Measurements from ENCODE around the gene NR2F6.

Gene NR2F6

GRCh38 chr19:17197666-17198065 lies 48.1 kb downstream of the NR2F6 start:
- TF ChIP-seq CTCF (IDR thresholded peaks at IDR 0.05): no peak

GRCh38 chr19:17196610-17197009 lies 49.1 kb downstream of the NR2F6 start:
- no peak for TF ChIP-seq CTCF (IDR thresholded peaks at IDR 0.05)

DNA sequence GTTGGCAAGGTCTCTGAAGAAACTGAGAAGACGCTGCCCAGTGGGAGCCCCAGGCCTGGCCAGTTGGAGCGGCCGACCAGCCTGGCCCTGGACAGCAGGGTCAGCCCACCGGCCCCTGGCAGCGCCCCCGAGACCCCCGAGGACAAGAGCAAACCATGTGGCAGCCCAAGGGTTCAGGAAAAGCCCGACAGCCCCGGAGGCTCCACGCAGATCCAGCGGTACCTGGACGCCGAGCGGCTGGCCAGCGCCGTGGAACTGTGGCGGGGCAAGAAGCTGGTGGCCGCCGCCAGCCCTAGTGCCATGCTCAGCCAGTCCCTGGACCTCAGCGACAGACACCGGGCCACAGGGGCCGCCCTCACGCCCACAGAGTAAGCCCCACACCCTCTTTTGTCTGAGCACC lies 50.6 kb downstream of the NR2F6 start:
- TF ChIP-seq CTCF (IDR thresholded peaks at IDR 0.05): no peak

DNA sequence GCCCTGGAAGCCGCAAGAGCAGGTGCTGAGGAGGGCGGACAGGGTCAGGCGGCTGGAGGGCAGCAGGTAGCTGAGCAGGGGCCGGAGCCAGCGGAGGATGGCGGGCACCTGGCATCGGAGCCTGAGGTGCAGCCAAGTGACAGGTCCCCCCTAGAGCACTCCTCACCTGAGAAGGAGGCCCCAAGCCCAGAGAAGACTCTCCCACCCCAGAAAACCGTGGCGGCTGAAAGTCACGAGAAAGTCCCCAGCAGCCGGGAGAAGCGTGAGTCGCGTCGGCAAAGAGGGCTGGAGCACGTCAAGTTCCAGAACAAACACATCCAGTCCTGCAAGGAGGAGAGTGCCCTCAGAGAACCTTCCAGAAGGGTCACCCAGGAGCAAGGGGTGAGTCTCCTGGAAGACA lies 51.1 kb downstream of the NR2F6 start:
- TF ChIP-seq CTCF (IDR thresholded peaks at IDR 0.05): no peak

DNA sequence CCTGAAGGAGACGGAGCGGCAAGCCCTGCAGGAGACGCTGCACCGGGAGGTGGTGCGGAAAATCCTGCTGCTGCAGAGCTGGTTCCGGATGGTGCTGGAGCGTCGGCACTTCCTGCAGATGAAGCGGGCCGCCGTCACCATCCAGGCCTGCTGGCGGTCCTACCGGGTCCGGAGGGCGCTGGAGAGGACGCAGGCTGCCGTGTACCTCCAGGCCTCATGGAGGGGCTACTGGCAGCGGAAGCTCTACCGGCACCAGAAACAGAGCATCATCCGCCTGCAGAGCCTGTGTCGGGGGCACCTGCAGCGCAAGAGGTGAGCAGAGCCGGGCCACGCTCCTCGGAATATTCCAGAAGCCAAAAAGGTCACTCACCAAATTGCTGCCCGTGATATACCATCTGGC lies 53.0 kb downstream of the NR2F6 start:
- TF ChIP-seq CTCF (IDR thresholded peaks at IDR 0.05): no peak

DNA sequence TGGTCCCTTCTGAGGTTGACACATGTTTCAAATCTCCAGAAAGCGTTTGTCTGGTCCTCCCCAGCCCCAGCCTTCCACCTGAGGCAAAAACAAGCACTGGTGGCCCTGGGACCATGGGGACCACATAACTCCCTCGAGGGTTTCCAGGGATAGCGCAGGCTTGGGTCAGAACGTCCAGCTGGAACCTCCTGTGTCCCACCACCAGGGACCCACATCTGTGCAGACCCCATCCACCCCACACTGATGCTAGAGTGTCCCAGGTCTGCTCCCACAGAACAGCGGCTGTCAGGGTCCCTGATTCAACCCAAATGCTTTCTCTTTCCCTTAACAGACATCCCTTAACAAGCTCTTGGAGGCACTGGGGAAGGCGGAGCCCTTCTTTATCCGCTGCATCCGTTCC lies 60.1 kb downstream of the NR2F6 start:
- TF ChIP-seq CTCF (IDR thresholded peaks at IDR 0.05): no peak

DNA sequence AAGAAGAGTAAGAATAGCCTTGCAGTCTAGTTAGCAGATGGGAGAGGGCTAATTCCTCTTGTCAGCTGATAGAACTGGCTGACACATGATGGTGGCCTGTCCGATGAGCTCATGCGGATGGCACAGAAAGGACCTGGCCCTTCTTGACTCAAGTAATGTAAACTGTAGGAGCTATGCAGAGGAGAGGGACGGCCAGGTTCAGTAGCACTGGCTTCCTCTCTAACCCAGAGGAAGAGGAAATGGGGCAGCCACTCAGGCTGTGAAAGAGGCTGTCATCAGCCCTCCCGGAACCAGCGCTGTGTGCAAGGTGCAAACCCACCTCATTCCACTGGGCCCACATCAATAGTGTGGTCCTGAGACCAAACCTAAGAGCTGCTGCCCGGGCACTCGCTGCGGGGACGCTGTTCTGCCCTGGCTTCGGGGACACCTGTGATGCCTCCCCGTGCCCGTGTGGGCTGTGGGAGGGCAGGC lies 61.3 kb downstream of the NR2F6 start:
- no peak for TF ChIP-seq CTCF (IDR thresholded peaks at IDR 0.05)

GRCh38 chr19:17183858-17184321 lies 61.8 kb downstream of the NR2F6 start:
- TF ChIP-seq CTCF (IDR thresholded peaks at IDR 0.05): no peak

Data from LNCAP (cell line).